Stimulated activated CD4-positive, alpha-beta T cell treated with anti-CD3 and anti-CD28 coated beads, Interleukin-4, amount 100 ng/mL, for 1 hour (primary cell): ENCODE data around the gene GALNTL6.
"Not testable (repeated sequence)": the region's sequence is repeated elsewhere in the genome, so short reads cannot be mapped to it uniquely, and the experiment has no call there.

Experiments used
- DNase-seq: peaks from one replicate; pipeline ENCODE4 v3.0.0-alpha.2; 2020

The GALNTL6 gene

DNA sequence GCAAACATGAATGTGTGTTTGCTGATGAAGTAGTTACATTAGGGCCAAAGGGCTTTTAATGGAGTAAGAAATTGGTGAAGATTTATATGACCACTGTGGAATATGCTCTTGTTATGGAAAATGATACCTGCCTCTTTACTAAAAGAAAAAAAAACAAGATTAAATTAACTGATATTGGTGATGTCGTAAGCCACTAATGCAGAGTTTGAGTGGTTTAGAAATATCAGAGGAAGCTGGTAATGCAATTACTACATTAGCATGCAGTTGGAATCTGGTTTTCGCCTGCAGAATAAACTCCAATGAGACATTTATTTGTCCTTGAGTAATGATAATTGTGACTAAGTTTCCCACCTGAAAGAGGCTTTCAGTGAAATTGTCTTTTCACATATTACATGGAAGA, 597.9 kb downstream of the GALNTL6 start:
- no peak for DNase-seq

GRCh38 chr4:172412851-172413580, 599.8 kb downstream of the GALNTL6 start:
- DNase-seq, result no peak

GRCh38 chr4:172428979-172429378, 615.8 kb downstream of the GALNTL6 start:
- DNase-seq, result not testable (repeated sequence)

DNA sequence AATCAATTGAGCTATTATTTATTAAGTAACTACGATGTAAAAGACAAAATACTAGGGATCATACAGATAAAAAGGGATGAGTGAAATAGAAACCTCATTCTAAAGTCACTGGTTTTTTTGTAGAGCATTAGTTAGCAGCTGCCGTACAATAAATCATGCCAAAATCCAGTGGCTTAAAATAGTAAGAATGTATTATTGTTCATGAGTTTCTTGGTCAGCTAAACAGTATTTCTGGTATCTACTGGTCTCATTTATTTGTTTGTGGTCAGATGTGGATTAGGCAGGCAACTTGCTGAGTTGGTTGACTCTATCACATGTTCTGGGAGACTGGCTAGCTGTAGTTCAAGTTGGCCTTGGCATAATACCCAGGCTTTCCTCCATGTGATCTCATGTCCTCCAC, 667.3 kb downstream of the GALNTL6 start:
- DNase-seq, result no peak

GRCh38 chr4:172481802-172482508, 668.8 kb downstream of the GALNTL6 start:
- DNase-seq, result no peak

DNA sequence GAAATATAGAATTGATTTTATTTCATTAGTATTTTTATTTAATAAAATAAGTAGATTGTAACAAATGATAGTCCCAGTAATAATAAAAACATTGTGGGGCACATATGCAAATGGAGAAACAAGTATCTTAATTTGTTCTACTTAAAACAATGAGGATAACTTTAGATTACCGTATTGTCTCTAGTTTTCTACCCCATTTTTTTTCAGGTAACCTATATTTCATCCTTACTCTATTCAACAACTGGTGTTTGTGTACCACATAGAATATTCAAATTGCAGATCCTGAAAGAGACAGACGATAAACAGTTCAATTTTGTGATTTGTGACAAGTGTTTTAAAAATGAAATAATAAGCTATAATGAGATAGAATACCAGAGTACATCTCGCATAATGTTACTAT, 671.8 kb downstream of the GALNTL6 start:
- no peak for DNase-seq

- no peak for DNase-seq
Observed at GRCh38 chr4:172486531-172486930, 673.3 kb downstream of the GALNTL6 start.

DNA sequence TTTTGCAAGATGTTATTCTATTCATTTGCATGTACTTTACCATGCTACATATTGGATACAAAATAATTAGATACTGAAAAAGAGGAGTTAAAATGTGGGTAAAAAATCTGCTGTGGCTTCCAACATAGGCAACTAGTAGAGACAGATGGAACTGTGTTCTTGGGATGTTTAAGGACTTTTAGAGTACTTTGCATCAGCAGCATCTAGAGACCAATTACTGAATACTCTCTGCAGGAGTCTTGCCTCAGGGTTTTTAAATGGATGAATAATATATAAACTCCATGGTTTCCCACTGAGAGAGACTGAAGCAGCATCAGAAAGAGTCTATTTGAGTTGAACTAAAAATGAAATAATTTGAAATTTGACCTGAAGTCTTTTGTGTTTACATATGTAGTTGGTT, 676.7 kb downstream of the GALNTL6 start:
- DNase-seq, result no peak

- no peak for DNase-seq
Observed at GRCh38 chr4:172495769-172496168, 682.6 kb downstream of the GALNTL6 start.

GRCh38 chr4:172497321-172497720, 684.1 kb downstream of the GALNTL6 start:
- DNase-seq, result no peak

DNA sequence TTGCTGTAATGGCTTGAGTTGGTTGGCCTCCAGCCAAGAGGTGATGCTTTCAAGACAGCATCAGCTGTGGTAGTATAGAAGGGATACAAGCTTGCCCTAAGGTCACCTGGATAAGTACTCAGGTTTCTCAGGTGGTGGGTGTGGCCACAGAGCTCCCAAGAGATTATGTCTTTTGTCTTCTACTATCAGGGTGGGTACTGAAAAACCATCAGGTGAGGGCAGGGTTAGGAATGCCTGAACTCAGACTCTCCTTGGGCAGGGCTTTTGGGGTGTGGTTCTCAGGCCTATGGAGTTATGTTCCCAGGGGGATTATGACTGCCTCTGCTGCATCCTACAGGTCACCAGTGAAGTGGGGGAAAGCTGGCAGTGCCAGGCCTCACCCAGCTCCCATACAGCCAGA, 700.8 kb downstream of the GALNTL6 start:
- DNase-seq, result no peak

DNA sequence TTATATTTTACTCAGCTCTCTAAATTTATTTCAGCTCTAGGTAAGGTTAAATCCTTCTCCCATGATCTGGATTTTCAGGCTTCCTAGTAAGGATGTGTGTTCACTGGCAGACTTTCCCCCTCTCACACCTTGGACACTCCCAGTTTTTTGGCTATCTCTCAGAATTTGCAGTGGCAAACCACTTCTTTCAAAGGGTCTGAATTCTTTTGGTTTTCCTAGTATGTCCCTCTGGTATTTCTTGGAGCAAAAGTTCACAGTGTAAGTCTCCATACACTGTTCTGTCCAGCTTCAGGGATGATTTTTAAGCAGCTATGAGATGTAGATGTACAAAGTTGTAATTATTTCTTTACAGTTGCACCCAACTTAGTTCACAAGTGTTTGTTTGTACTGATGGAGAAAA, 701.6 kb downstream of the GALNTL6 start:
- DNase-seq, result no peak

DNA sequence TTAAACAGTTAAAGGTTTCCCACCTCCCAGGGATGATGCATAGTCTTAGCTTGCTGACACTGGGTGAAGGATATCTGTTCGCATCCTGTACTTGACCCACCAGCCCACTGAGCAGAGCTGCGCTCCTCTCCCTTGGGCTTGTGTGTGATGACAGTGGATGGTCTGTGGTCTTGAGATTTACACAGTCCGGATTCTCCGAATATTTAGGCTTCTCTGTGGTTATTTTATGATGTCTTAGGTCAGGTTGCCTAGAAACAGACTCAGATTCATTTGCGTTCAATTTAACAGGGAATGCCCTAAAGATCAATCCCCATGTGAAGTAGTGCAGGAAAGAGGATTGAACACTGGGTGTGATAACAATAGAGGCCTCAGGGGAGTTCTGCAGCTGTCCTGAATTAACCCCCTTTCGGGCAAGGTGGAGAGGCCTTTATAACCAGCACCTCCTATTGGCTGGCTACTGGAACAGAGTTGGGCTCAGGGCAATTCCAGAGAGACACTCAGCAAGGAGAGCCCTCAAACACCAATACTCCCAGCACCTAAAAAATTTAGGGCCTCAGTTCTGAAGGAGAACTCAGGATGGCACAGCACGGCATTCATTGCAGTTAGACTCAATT, 702.2 kb downstream of the GALNTL6 start:
- no peak for DNase-seq

DNA sequence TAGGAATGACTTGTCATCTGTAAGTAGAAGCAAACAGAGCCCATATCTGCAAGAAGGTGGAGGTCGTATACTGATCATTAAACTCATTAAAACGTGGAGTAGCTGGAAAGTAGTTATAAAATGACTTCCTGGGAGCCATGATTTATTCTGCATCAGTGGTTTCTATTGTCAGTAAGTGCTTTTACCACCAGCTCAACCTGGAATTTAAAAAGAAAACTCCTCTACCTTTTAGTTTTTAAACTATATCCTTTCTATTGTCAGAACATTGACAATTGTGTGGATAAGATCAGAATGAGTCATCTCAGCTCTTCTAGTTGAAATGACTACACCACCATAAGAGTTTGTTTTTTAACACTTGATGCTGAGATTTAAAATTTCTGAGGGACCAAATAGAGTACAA, 704.2 kb downstream of the GALNTL6 start:
- DNase-seq, result no peak

GRCh38 chr4:172521248-172521647, 708.0 kb downstream of the GALNTL6 start:
- no peak for DNase-seq

- DNase-seq, result no peak
Observed at GRCh38 chr4:172521680-172522079, 708.5 kb downstream of the GALNTL6 start.

- DNase-seq, result no peak
Observed at GRCh38 chr4:172543249-172543648, 730.0 kb downstream of the GALNTL6 start.

- DNase-seq, result no peak
Observed at GRCh38 chr4:172546782-172547181, 733.6 kb downstream of the GALNTL6 start.

GRCh38 chr4:172547724-172548123, 734.5 kb downstream of the GALNTL6 start:
- DNase-seq, result no peak

GRCh38 chr4:172553216-172553615, 740.0 kb downstream of the GALNTL6 start:
- no peak for DNase-seq

DNA sequence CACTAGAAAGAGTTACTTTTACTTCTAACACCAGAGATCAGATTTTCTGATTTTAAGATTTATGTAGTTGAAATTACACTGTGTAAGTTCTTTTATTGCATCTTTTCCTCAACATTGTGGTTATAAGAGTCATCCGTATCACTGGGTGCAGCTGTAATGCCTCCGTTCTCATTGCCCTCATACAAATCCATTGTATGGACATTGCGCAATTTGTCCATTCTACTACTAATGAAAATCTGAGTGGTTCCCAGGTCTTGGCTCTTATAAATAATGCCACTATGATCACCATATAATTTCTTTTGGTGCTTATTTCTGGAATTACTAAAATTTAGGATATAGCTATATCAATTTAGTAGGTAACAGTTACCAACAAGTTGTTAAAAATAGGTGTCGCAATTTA, 741.4 kb downstream of the GALNTL6 start:
- DNase-seq, result no peak

DNA sequence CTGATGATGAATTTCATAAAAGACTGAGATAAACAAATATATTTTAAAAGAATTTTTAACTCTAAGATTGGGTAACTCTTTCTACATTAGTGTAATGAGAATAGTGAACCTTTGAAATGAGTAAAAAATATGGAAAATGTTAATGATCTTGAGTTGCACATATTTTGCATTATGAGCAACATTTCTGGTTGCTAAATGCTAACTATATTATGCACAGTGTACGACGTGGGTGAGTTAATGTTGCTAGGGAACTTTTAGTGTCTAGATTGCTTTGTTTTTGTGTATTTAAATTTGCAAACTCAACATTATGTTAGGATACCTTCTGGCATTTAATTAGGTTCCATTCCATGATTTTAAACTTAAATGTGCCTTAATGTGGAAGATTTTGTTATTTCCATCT, 742.5 kb downstream of the GALNTL6 start:
- no peak for DNase-seq

DNA sequence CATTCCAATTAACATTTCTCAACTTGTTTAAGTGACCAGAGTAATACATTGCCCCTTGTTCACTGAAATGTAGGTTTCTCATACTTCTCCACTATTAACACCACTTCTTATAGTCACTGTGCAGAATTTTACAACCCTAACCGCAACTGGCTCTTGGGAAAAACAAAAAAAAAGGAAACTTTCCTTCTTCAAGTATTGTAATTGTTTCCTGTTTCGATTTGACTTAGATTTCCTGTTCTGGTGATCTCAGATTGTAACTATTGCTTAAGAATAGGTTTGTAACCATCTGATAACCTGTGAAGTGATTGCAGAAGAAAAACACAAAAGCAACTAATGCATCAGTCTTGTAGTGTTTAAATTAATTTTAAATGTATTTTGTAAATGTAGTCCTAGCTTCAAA, 760.7 kb downstream of the GALNTL6 start:
- DNase-seq, result no peak

DNA sequence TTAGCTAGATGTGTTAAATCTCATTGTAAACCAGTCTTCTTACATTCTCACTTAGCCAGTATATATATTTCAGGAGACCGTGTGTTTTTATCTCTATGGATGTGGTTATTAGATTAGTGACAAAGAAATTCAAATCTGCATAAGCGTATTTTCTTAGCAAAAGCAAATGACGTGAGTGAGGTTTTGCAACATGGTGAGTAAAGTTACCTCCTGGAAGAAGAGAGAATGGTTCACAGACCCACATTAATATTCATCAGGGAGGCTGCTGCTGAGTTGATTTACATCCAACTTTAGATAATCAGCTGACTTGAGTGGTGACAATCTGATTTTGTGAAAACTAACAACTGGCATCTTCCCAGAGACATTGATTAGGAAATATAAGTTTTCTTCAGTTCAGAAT, 765.5 kb downstream of the GALNTL6 start:
- DNase-seq, result no peak
